Fibroblast of villous mesenchyme (primary cell): ENCODE measurements around the gene BPNT1. TPM values are rescaled to one million over a fixed set of nuclear protein-coding genes. Genes with fewer than 3 reads are reported as not detected.
A peak's percentile ranks its signal among the peaks of the same experiment; 100 is the strongest.
"Not testable (repeated sequence)": the region's sequence is repeated elsewhere in the genome, so short reads cannot be mapped to it uniquely, and the experiment has no call there.

Source experiments
- DNase-seq: peaks from one replicate; pipeline ENCODE4 v3.0.0-alpha.2; 2010; ENCODE audit warnings: low read depth
- H3K4me3 ChIP-seq: 2 replicates; pipeline ENCODE4 v1.5.1; 2011; ENCODE audit warnings: low read depth, mild to moderate bottlenecking, low read length
- total RNA-seq: library from RNA; depleted of rRNA; stranded (reverse); fragments of >200 nt; gene quantifications from 2 replicates; pipeline ENCODE4 v1.2.3, GENCODE V29; 2012
- TF ChIP-seq, protein P1 (sequence below): IDR thresholded peaks from 2 replicates; pipeline ENCODE4 v1.5.1; 2012; ENCODE audit warnings: low read depth, mild to moderate bottlenecking, low read length; ENCODE audit not compliant: insufficient read depth

BPNT1 gene
- total RNA-seq, 1 donor: 36.7 TPM

DNA sequence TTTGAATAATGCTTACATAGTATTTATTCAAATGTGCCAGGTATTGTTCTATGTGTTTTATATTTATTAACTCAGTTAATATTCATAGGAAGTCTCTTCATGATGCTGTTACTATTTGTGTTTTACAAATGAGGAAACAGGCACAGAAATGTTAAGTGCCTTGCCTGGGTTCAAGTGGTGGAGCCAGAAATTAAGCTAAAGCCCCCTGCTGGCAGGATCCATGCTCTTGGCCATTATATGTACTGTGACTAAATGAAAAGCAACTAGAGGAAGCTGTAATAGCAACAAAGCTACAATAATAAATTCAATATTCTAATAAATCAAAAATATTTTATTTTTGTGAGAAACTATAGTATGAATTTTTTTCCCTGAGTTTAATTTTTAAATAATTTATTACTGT, 34.3 kb upstream of the BPNT1 start:
- TF ChIP-seq, protein P1, sequence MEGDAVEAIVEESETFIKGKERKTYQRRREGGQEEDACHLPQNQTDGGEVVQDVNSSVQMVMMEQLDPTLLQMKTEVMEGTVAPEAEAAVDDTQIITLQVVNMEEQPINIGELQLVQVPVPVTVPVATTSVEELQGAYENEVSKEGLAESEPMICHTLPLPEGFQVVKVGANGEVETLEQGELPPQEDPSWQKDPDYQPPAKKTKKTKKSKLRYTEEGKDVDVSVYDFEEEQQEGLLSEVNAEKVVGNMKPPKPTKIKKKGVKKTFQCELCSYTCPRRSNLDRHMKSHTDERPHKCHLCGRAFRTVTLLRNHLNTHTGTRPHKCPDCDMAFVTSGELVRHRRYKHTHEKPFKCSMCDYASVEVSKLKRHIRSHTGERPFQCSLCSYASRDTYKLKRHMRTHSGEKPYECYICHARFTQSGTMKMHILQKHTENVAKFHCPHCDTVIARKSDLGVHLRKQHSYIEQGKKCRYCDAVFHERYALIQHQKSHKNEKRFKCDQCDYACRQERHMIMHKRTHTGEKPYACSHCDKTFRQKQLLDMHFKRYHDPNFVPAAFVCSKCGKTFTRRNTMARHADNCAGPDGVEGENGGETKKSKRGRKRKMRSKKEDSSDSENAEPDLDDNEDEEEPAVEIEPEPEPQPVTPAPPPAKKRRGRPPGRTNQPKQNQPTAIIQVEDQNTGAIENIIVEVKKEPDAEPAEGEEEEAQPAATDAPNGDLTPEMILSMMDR: peak; percentile 48
- no peak for DNase-seq
- no peak overlapping the region for H3K4me3 ChIP-seq

DNA sequence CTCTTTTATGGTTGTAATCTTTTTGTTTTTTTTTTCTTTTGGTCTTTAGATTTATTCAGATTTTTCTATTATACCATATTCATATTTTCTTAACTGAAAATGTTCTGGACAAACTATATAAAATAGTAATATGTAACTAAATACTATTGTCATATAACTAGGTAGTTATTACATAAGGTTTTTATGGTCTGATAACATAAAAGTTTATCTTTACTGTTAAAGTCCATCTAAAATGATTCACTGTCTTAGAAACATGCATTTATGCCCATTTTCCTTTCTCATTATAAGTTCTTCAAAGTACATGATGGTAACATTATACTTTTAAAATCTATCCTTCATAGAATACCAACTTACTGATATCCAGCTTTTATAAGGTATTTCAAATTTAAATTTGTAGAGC, 33.5 kb upstream of the BPNT1 start:
- no peak for DNase-seq
- no peak overlapping the region for H3K4me3 ChIP-seq
- TF ChIP-seq, protein P1: no peak

DNA sequence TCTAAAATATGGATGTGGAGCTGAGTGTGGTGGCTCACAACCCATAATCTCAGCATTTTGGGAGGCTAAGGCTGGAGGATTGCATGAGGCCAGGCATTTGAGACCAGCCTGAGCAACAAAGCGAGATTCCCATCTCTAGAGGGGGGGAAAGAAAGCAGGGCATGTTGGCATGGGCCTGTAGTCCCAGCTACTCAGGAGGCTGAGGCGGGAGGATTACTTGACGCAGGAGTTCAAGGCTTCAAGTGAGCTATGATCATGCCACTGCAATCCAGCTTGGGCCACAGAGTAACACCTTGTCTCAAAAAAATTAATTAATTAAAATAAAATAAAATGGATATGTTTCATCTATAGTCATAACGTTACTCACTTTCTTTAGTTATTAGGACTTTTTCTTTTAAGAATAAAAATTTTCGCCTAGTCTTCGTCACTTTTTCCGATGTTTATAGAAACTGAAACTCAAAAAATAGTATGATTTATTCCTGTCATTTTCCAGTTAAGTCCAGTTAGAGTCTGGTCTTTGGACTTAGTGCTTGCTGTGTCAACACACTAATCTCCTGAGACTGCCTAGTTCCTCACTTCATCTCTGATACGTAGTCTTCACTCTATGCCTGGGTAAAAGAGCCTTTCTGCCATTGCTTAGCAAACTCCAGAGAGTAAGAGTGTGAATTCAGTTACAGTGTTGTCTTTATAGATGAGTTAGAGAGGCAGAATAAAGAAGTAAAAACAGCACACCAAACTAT, 32.4 kb upstream of the BPNT1 start:
- TF ChIP-seq, protein P1: no peak
- DNase-seq: no peak
- H3K4me3 ChIP-seq: no peak overlapping the region

DNA sequence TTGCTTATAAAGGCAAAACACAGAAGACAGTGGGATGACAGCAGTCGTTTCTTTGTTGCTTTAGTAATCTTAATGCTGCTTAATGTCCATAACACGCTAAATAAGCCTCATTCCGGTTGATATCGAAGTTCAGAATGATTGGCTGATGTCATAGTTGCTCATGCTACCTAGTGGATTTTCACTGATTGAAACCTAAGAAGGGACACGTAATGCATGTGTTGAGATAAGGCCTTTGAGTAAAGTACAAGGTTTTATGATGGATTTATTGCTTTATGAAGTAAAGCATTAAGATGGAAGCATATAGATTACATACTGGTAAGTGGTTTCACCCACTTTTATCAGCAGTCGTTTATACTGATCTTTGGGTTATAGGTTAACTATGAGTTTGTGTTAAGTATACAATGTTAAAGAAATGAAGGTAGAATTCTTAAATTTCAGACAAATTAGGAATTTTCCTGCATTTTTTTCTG, 29.5 kb upstream of the BPNT1 start:
- no peak for DNase-seq
- H3K4me3 ChIP-seq: no peak overlapping the region
- TF ChIP-seq, protein P1: no peak

DNA sequence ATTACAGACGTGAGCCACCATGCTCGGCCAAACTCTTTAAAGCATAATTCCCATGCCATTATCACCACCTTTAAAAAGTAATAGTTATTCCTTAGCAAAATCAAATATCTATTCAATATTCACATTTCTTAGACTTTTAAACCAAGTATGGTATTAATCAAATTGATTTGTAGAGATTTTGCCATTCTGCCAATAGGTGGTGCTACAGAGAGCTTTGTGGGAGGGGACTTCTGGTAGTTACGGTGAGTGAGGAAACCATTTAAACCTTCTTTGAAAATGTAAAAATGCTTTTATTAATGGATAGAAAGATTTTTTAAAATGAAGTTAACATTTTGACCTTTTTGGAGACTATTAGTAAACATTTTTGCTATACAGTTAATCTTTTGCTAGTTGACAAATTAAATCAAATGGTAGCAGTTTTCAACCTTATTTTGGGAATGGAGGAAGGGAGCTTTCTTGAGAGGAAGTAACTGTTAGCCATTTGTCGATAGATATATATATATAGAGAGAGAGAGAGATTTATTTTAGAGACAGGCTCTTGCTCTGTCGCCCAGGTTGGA, 23.6 kb upstream of the BPNT1 start:
- DNase-seq: peak; percentile 23
- TF ChIP-seq, protein P1: peak; percentile 54
- H3K4me3 ChIP-seq: no peak overlapping the region

DNA sequence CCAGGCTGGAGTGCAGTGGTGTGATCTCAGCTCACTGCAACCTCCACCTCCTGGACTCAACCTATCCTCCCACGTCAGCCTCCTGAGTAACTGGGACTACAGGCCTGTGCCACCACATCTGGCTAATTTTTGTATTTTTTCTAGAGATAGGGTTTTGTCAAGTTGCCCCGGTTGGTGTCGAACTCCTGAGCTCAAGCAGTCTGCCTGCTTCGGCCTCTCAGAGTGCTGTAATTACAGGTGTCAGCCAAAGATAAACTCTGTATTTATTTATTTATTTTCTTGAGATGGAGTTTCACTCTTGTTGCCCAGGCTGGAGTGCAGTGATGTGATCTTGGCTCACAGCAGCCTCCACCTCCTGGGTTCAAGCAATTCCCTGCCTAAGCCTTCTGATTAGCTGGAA, 23.0 kb upstream of the BPNT1 start:
- not testable (repeated sequence) for DNase-seq, H3K4me3 ChIP-seq

DNA sequence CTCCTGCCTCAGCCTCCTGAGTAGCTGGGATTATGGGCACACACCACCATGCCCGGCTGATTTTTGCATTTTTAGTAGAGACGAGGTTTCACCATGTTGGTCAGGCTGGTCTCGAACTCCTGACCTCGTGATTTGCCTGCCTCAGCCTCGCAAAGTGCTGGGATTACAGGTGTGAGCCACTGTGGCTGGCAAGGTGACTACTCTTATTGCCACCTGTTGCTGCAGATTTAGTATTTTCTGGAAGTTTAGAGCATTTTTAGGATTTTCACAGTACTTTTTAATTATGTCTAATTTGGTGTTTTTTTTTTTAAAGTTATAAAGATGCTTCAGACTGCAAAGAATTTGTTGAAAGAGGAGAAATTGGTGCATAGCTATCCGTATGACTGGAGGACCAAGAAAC, 20.9 kb upstream of the BPNT1 start:
- not testable (repeated sequence) for DNase-seq

DNA sequence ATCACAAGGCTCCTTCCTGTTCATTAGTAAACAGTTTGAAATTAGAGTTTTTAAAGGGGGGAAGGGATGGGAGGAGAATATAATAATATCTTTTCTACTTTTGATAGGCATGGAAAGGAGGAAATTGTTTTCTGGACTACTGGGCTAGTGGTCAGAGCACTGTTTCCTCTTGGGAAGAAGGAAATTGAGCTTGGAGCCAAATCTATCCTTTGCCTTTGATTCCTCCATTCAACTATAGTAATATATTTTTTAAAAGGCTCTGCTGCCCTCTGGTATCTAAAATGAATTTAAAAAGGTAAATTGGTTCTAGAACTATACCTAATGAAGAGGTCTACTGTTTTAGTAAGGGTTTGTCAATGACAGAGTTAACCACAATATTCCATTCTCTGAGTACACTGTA, 10.2 kb upstream of the BPNT1 start:
- no peak for DNase-seq
- H3K4me3 ChIP-seq: no peak overlapping the region
- TF ChIP-seq, protein P1: no peak

More for the DNA sequence above, 20.9 kb upstream of the BPNT1 start:
- H3K4me3 ChIP-seq: not testable (repeated sequence)
